GM04503 (cell line): ENCODE results near the gene CDKN1B.

Experiments used
- DNase-seq: peaks from one replicate; pipeline ENCODE4 v3.0.0-alpha.2; 2012; ENCODE audit warnings: low read depth

CDKN1B gene

GRCh38 chr12:12716793-12717585 is at the start of gene CDKN1B:
TSS of gene CDKN1B (plus strand) at chr12:12717368. CDS start at chr12:12717840, 472 bp downstream.
- peak; percentile 71 for DNase-seq

GRCh38 chr12:12668005-12668404 is 49.2 kb upstream of the CDKN1B start:
- DNase-seq: no peak

GRCh38 chr12:12669020-12669419 is 48.1 kb upstream of the CDKN1B start:
- DNase-seq: no peak

DNA sequence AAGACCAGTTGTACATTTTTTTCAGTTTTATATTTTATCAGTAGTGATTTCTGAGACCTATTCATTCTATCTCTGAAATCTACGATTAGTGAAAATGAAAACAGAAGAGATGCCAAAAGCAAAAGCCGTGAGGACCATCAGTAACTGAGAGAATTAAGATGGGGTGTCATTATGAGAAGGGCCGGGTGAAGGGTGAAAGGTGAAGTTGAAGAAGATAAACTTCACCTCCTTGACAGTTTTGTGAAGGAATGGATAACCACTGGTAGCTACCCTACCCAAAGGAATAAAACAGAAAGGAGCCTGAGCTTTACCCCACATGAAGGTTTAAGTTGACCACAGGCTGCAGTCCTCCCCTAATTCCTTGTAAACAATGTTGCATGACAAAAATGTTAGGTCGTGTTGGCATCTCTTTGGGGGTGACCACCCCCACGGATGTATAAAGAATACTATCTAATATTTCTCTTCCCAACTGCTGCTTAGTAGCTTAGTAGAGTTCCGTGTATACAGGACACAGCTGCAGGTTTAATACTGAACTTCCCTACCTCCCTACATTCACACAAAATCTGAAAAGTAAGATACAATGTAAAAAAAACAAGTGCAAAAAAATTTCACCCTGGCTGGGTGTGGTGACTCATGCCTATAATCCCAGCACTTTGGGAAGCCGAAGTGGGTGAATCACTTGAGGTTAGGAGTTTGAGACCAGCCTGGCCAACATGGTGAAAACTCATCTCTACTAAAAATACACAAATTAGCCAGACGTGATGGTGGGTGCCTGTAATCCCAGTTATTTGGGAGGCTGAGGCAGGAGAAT is 45.1 kb upstream of the CDKN1B start:
- DNase-seq: no peak

- DNase-seq: no peak
Measured at GRCh38 chr12:12673296-12673695, 43.9 kb upstream of the CDKN1B start.

GRCh38 chr12:12676605-12677004 is 40.6 kb upstream of the CDKN1B start:
- DNase-seq: no peak

GRCh38 chr12:12681061-12681765 is 36.0 kb upstream of the CDKN1B start:
- no peak for DNase-seq

DNA sequence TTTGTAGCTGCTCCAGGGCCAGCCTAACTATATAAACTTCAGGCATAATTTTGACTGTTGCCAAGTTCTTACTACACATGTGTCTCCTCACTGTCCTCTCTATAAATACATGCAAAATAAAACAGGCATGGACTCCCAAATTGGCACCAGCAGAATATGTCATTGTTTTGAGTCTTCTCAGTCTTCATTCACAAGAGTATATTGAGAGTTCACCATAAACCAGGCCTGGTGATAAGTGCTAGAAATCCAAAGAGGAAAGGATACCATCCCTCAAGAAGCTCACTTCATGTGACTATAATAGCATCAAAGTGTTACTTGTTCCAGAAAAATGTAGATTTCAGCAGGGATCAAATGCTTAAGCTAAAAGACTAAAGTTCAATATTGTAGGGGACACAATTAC is 34.9 kb upstream of the CDKN1B start:
- DNase-seq: no peak

DNA sequence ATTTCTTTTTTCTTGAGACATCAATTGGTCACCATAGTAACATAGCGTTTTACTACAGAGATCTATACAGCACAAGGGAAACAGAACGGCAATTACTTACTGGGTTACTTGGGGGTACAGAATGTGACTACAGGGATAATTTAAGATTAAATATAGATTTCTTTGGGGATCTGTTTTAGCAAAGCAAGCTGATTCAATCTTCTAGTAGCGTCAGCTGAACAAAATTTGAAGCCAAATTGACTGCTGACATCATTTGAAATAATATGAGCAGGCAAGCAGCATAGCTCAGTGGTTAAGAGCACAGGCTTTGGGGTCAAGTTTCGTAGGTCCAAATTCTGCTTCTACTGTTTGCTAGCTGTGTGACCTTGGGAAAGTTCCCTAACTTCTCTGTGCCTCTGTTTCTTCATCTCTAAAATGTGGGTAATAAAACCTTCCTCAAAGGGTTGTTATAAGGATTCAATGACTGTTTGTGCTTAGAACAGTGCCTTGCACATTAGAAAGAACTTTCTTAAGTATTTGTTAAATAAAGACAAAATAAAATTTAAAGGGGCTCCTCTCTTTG is 34.0 kb upstream of the CDKN1B start:
- DNase-seq: no peak

GRCh38 chr12:12683725-12684124 is 33.4 kb upstream of the CDKN1B start:
- DNase-seq: no peak

DNA sequence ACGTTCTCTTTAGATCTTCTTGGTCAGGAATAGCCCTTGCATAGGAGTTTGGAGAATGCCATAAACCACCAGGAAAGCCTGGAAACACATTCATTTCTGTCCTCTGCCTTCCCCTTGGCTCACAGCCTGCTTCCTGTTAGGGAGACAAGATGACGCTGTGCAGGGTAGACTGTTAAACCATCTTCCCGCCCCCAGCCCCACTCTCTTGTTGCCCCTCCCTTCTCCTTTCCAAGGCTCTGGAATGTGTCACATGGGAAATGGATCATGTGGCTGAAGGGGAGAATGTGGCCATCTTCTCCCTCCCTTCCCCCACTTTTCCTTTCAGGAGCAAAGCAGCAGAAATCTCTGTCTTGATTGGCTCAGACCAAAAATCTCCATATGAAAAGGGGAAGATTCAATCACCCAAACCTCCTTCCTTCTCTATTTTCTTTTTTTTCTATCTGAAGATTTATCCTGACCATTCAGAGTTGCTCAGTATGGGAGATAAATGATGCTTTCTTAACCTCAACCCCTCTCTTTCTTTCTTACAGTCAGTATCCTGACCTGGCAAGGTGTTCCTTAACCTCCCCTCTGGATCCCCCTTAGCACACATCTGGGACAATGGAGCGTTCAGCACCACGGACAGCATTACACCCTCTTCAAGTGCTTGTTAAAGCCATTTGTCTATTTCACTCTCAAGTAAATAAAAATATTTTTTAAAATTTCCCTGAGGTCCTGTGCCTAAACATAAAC is 32.6 kb upstream of the CDKN1B start:
- no peak for DNase-seq

DNA sequence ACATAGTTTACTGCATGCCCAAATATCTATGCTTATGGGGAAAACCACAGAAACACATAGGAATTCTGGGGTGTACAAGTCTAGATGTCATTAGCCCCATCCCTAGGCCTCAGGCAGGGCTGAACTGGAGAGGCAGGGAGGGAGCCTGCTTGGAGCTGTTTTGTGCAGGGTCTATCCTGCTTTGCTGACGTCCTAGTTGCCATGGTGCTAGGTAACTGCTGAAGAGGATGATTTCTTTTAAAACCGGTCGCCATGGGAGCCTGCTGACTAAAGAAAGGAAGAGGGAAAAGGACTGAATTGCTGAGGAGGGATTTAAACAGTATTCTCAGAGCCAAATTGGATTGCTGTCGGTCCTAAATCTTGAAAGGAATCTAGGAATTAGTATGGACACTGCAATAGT is 31.9 kb upstream of the CDKN1B start:
- no peak for DNase-seq

GRCh38 chr12:12686472-12686871 is 30.7 kb upstream of the CDKN1B start:
- no peak for DNase-seq

DNA sequence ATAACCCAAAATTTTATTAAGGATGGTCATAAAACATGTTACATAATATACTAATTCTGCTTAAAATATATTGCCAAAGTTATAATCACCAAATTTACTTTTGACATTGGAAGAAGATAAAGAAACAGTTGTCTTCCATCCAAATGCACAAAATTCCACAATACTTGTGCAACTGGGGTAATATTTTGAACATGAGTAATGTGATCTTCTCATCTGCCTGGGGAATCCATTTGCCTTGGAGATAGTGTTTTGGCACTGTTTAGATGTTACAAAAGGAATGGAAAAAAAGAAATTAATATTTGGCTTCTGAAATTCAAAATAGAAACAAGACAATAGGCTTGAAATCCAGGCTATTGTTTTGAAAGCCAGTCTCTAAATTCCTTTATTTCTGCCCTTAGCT is 30.2 kb upstream of the CDKN1B start:
- peak; percentile 78 for DNase-seq

DNA sequence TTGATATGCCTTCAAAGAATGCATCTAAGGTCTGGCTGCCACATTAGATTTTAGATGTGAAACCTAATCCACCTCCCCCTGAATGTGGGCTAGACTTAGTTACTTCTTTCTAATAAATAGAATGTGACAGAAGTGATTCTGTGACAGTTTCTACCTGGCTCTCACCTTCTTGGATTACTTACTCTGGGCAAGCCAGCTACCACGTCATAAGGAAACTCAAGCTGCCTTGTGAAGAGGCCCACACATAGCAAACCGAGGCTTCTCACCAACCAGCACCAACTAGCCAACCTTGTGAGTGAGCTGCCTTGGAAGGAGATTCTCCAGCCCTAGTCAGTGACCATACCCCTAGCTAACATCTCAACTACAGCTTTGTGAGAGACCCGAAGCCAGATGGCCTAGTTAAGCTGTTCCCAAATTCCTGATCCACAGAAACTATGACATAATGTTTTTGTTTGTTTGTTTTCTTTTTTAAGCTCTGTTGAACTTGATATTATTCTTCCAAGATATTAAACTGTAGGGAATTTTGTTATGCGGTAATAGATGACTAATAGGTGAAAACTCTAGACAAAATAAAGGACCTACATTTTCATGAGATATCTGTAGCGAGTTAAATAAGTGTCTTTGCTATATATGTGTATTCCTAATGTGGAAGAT is 27.4 kb upstream of the CDKN1B start:
- no peak for DNase-seq

- DNase-seq: no peak
Measured at GRCh38 chr12:12691549-12691948, 25.6 kb upstream of the CDKN1B start.

DNA sequence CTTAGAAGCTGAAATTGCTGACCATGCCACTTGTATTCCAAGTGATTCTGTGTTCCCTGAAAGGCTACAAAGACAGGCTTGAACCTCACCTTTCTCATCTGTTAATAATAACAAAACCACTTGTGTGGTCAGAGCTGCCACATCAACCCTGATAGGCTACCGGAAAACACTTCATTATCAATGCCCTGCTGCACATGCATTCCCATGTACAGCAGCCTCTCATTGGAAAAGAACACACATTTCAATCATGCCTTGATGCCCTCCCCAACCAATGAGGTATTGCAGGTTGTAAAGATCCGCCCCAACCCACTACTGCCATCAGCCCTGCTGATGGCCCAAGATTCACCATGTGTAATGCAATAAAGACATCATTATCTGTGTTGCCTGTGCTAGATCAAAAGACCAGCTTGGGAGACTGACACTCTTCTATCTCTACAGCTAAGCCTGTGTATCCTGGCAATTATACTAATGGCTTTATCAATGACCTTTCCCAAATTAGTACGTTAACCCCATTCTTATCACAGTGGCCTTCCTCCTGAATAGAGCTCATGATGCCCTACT is 24.0 kb upstream of the CDKN1B start:
- DNase-seq: no peak

- DNase-seq: no peak
Measured at GRCh38 chr12:12696562-12697383, 20.4 kb upstream of the CDKN1B start.

DNA sequence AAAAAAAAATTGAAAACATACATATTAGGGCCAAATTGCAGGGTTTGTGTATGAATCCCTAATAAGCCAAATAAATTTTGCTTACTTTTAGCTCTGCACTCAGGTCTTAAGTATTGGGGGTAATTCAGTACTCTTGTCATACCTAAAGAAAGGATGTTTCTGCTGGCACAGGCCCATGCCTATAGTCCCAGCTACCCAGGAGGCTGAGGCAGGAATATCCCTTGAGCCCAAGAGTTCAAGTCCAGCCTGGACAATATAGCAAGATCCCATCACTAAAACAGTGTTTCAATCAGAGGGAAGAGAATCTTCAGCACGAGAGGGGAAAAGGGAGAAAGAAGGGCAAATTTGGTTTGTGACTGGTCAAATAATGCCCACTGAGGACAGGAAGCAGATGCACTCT is 17.8 kb upstream of the CDKN1B start:
- DNase-seq: no peak

GRCh38 chr12:12700254-12700653 is 16.9 kb upstream of the CDKN1B start:
- DNase-seq: no peak
